Glutamatergic neuron (in vitro differentiated cells): ENCODE results near the gene SPRED1. TPM values are rescaled to one million over a fixed set of nuclear protein-coding genes. Genes with fewer than 3 reads are reported as not detected.

ENCODE experiments used
- DNase-seq: peaks from one replicate; pipeline ENCODE4 v3.0.0; 2022
- H3K27ac Mint-ChIP-seq: one replicate; pipeline ENCODE4 v1.8.0; 2020; ENCODE audit warnings: mild to moderate bottlenecking, mixed read lengths, inconsistent platforms; ENCODE audit not compliant: unreplicated experiment
- H3K27me3 Mint-ChIP-seq: one replicate; pipeline ENCODE4 v1.8.0; 2020; ENCODE audit warnings: mild to moderate bottlenecking, moderate library complexity, mixed read lengths, inconsistent platforms; ENCODE audit not compliant: unreplicated experiment
- H3K36me3 Mint-ChIP-seq: one replicate; pipeline ENCODE4 v1.8.0; 2020; ENCODE audit warnings: mild to moderate bottlenecking, mixed read lengths, inconsistent platforms; ENCODE audit not compliant: unreplicated experiment
- H3K4me1 Mint-ChIP-seq: one replicate; pipeline ENCODE4 v1.8.0; 2020; ENCODE audit warnings: mild to moderate bottlenecking, low read depth, mixed read lengths, inconsistent platforms; ENCODE audit not compliant: unreplicated experiment
- H3K4me3 Mint-ChIP-seq: one replicate; pipeline ENCODE4 v1.8.0; 2020; ENCODE audit warnings: mild to moderate bottlenecking, mixed read lengths, inconsistent platforms; ENCODE audit not compliant: unreplicated experiment
- H3K9me3 Mint-ChIP-seq: one replicate; pipeline ENCODE4 v1.8.0; 2020; ENCODE audit warnings: mild to moderate bottlenecking, moderate library complexity, mixed read lengths, inconsistent platforms; ENCODE audit not compliant: unreplicated experiment
- CTCF ChIP-seq: fragments of 200-600 bp; sonication (generic); IDR thresholded peaks from one replicate; pipeline ENCODE4 v1.5.0; 2021; ENCODE audit not compliant: partially characterized antibody, unreplicated experiment
- total RNA-seq: library from RNA; stranded (reverse); fragmentation: NEBNext Ultra II Directional; extraction: Animal tissue kit (Norgen Biotek cat#: 25700); gene quantifications from one replicate; pipeline ENCODE4 v1.2.1, GENCODE V29; 2021; ENCODE audit not compliant: unreplicated experiment

SPRED1 gene
- total RNA-seq, 1 donor from 2014 or later, result 2.4 TPM

GRCh38 chr15:38320181-38320580 lies 67.5 kb downstream of the SPRED1 start:
- Mint-ChIP-seq H3K27me3 (no peaks in the 10 kb centered on the region), H3K27ac (no peak overlapping the region), H3K9me3 (no peaks in the 10 kb centered on the region), H3K4me3 (no peak overlapping the region), H3K4me1 (no peaks in the 10 kb centered on the region), H3K36me3 (no peaks in the 10 kb centered on the region)
- no peak for DNase-seq
- TF ChIP-seq CTCF, result no peak

- Mint-ChIP-seq H3K27ac (no peak overlapping the region), H3K4me3 (no peak overlapping the region), H3K36me3 (no peaks in the 10 kb centered on the region), H3K9me3 (no peaks in the 10 kb centered on the region), H3K4me1 (no peaks in the 10 kb centered on the region), H3K27me3 (no peaks in the 10 kb centered on the region)
- TF ChIP-seq CTCF, result no peak
- no peak for DNase-seq
These were observed 68.2 kb downstream of the SPRED1 start for GRCh38 chr15:38320866-38321265.

GRCh38 chr15:38323895-38324294 lies 71.3 kb downstream of the SPRED1 start:
- no peak for TF ChIP-seq CTCF
- Mint-ChIP-seq H3K4me1 (no peaks in the 10 kb centered on the region), H3K27ac (no peak overlapping the region), H3K27me3 (no peaks in the 10 kb centered on the region), H3K4me3 (no peak overlapping the region), H3K9me3 (no peaks in the 10 kb centered on the region), H3K36me3 (no peaks in the 10 kb centered on the region)
- DNase-seq, result no peak

- no peak overlapping the region for H3K27ac Mint-ChIP-seq
- H3K9me3 Mint-ChIP-seq, result no peaks in the 10 kb centered on the region
- no peak for TF ChIP-seq CTCF
- no peak for DNase-seq
- no peaks in the 10 kb centered on the region for H3K4me1 Mint-ChIP-seq
- H3K27me3 Mint-ChIP-seq, result no peaks in the 10 kb centered on the region
- no peak overlapping the region for H3K4me3 Mint-ChIP-seq
- H3K36me3 Mint-ChIP-seq, result no peaks in the 10 kb centered on the region
These were observed 72.5 kb downstream of the SPRED1 start for GRCh38 chr15:38324939-38325647.

- Mint-ChIP-seq H3K4me1 (no peaks in the 10 kb centered on the region), H3K36me3 (no peaks in the 10 kb centered on the region), H3K9me3 (no peaks in the 10 kb centered on the region), H3K27me3 (no peaks in the 10 kb centered on the region), H3K27ac (no peak overlapping the region), H3K4me3 (no peak overlapping the region)
- no peak for TF ChIP-seq CTCF
- DNase-seq, result no peak
These were observed 73.0 kb downstream of the SPRED1 start for GRCh38 chr15:38325648-38325990.
